Stimulated activated CD4-positive, alpha-beta T cell treated with anti-CD3 and anti-CD28 coated beads, Interleukin-4, amount 100 ng/mL, for 24 hours (primary cell): ENCODE measurements around the gene SLC30A5.
"Not testable (repeated sequence)": the region's sequence is repeated elsewhere in the genome, so short reads cannot be mapped to it uniquely, and the experiment has no call there.

Experiments
- DNase-seq: peaks from one replicate; pipeline ENCODE4 v3.0.0-alpha.2; 2020

Gene SLC30A5

DNA sequence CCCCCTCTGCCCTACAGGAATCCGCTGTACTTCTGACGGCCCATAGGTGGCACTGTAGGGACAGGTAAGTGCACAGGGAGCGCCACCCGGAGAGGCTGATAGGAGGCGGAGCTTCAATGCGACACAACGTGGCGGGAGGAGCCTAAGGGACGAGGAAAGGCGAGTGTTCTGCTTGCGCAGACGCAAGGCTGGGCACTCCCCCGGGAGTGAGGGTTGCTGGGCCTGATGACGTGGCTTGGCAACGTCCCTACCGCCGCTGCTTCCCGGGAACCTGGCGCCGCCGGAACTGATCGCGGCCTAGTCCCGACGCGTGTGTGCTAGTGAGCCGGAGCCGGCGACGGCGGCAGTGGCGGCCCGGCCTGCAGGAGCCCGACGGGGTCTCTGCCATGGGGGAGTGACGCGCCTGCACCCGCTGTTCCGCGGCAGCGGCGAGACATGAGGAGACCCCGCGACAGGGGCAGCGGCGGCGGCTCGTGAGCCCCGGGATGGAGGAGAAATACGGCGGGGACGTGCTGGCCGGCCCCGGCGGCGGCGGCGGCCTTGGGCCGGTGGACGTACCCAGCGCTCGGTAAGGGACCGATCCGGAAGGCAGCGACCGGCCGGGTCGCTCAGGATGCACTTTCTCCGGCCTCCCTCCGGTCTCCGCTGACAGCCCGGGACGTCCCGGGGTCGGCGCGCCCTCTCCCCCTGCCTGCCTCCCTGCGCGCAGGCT, at the start of gene SLC30A5:
Gene SLC30A5 (plus strand): TSS at position 244 of the 712 bp plus-strand sequence. CDS start 242 bp downstream, at position 486.
- peak; percentile 99 for DNase-seq

DNA sequence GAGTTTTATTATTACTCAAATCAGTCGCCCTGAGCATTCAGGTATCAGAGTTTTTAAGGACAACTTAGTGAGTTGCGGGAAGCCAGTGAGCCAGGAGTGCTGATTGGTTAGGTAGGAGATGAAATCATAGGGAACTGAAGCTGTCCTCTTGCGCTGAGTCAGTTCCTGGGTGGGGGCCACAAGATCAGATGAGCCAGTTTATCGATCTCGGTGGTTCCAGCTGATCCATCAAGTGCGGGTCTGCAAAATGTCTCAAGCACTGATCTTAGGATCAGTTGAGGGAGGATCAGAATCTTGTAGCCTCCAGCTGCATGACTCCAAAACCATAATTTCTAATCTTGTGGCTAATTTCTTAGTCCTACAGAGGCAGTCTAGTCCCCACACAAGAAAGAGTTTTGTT, 48.6 kb upstream of the SLC30A5 start:
- not testable (repeated sequence) for DNase-seq

DNA sequence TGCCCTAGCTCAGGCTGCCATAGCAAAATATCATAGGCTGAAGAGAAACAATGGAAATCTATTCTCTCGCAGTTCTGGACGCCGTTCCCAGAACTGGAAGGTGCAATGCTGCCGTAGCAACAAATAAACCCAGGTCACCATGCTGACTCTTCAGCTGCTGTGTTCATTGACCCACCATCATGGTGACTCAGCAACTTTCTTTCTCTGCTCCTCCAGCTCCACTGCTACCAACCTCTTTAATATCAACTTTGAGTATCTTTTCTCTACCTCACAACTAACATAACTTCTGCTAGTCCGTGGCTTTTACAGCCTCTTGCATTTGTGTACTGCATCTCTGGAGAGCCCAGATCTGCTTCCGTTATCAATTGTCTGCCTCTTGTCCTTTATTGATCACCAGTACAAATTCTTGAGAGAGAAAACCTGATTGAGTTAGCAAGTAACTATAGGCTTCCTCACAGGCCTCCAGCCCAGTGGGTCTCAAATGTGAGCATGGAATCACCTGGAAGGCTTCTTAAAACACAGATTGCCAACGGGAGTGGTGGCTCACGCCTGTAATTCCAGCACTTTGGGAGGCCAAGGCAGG, 47.3 kb upstream of the SLC30A5 start:
- DNase-seq, result no peak

DNA sequence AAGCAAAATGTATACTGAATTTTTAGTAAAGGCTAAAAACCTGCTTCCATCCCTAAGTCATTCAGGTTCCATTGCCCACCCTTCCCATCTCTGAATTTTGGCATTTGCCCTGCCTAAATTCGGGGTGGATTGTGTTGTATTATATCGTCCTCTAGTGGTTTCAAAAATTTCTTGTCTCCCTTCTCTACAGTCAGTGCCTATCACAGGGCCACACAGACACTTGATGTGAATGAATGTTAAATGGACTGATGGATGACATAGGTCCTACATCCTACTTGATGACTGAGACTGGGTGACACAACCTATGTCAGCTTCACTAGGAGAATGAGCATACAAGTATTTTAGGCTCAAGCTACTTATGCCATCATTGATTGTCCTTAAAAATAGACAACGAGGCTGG, 45.6 kb upstream of the SLC30A5 start:
- no peak for DNase-seq

DNA sequence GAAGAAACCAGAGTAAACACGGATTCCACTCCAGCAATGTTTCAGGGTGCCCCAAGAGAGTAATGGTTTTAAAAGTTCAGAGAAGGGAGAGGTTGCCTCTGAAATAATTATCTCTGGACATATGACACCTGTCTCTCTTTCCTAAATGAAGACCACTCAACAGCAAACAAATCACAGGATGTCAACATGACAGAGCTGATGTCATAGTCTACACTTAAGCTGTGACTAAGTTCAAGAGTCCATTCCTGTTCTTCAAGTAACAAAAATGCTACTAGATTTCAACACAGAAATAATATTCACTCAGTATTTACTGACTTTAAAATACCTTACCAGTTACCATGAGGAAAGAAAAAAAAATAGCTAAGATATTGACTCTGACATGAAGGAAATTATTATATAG, 44.7 kb upstream of the SLC30A5 start:
- DNase-seq, result no peak

DNA sequence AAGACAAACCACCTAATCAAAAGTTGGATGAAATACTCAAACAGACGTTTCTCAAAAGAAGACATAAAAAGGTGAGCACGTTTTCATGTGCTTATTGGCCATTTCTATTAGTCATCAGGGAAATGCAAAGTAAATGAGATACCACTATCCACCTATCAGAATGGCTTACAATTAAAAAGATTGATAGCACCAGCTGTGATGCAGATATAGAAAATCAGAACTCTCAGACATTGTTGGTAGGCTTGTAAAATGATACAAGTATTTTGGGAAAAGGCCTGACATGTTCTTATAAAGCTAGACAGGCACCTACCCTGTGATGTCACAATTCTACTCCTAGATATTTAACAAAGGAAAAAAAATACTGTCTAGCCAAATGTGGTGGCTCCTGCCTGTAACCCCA, 44.0 kb upstream of the SLC30A5 start:
- no peak for DNase-seq

DNA sequence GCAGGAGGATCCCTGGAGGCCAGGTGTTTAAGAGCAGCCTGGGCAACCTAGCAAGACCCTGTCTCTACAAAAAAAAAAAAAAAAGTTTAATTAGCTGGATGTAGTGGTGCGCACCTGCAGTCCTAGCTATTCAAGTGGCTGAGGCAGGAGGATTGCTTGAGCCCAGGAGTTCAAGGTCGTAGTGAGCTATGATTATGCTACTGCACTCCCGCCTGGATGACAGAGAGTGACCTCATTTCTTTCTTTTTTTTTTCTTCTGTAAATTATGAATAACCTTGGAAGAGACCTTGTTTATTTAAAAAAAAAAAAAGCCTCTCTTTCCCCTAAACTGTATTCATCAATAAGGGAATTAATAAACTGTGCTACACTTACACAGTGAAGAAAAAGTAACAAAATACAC, 43.6 kb upstream of the SLC30A5 start:
- DNase-seq, result no peak

DNA sequence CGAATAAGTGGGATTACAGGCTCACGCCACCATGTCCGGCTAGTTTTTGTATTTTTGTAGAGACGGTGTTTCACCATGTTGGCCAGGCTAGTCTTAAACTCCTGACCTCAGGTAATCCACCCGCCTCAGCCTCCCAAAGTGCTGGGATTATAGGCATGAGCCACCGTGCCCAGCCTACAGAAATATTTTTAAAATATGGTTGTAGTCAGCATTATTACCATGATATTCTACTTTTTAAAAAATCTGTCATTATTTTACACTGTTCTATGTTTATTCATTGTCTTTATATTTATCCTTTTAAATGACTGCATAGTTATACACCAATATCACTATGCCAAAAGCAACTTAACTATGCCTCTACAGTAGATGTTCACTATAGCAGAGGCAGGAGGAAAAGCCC, 41.6 kb upstream of the SLC30A5 start:
- no peak for DNase-seq

DNA sequence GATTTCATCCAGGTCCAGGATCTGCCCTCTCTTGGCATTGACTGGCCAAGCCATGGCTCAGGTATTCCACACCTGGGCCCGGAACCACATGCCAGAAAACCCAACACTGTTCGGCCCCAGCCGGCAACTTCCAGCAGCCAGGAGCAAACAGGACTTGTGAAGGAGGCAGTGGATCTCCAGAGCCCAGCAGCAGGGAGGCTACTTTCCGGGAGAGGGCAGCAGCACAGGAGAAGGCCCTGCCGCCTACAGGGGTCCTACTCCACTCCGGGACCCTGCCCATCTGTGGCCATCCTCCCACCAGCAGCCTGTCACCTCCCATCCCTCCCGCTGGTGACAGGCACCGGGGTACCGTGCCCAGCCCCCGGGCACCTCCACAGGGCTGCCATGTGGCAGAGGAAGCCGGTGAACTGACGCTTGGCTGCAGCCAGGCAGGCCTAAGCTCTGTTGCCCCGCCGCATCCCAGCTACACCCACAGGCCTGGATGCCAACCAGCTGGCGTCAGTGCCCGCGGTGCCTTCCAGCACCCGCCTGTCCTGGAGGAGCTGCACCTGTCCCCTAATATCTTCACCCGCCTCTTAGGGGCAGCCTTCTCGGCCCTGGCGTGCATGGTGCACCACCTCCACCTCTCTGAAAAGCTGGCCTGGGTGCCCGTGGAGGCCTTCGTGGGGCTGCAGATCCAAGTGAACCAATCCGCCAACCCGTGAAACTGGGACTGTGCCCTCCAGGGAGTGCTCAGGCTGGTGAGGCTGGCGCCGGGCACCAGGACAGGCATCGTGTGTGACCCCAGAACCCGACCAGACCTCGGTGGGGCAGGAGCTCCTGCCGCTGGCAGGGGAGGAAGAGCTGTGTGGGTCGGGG, 18.9 kb upstream of the SLC30A5 start:
- DNase-seq, result no peak

DNA sequence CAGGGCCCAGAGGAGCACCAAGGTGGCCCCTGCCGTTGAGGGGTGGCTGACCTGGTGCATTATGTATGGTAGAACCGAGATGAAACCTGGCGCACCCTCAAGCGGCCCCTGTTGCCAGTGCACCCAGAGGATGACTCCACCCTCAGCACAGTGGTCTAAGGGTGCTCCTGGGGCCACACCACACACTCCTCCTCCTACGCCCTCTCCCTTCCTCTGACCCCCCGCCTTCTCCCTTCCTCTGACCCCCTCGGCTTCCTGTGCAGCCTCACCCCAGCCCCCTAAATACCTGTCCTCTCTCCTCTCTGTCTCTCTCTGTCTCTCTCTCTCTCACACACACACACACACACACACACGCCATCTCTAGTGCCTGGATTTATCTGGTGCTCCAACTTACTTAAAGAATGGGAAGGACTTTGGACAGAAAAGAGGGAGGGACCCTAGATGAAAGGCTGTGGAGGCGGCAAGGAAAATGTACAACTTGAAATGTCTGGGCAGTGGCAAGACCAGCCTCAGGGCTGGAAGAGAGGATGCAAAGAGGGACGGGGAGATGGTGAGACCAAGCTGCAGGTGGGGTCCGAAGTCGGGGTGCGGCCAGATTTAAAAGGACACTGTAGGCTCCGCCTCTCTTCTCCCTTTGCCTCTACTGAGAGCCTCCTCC, 18.2 kb upstream of the SLC30A5 start:
- no peak for DNase-seq

DNA sequence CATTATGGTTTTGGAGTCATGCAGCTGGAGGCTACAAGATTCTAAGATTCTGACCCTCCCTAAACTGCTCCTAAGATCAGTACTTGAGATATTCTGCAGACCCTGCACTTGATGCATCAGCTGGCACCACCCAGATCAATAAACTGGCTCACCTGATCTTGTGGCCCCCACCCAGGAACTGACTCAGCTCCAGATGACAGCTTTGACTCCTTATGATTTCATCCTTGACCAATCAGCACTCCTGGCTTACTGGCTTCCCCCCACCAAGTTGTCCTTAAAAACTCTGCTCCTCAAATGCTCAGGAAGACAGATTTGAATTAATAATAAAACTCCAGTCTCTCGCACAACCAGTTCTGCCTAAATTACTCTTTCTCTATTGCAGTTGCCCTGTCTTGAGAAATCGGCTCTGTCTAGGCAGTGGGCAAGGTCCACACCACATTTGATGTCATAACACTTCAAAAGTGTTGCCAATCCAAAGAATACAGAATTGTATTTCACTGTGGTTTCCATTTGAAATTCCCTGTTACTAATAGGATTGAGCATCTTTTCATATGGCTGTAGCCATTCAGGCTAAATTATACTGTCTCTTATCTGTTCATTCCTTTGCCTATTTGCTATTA, 14.8 kb upstream of the SLC30A5 start:
- no peak for DNase-seq

DNA sequence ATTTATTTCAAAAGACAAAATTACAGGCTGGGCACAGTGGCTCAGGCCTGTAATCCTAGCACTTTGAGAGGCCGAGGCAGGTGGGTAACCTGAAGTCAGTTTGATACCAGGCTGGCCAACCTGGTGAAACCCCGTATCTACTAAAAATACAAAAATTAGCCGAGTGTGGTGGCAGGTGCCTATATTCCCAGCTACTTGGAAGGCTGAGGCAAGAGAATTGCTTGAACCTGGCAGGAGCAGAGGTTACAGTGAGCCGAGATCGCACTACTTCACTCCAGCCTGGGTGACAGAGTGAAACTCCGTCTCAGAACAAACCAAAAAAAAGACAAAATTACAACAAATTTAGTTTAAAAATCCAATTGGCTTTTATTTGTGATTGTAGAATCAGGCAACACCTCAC, 14.3 kb upstream of the SLC30A5 start:
- DNase-seq, result no peak

DNA sequence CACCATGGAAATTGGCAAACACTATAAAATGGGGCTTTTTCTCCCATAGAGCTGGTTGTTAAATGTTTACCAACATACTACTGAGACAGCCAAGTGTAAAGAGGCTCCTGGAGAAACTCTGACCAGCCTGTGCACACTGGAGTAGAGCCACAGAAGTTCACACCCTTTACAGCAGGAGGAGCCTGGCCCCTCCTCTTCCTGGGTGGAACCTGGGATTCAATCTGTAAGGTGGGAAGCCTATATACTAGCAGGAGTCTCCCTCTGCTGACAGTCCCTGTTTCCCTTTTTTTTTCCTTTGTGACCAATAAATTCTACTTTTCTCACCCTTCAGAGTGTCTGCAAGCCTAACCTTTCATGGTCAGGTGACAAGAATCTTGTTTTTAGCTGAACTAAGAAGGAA, 10.4 kb upstream of the SLC30A5 start:
- DNase-seq, result no peak

DNA sequence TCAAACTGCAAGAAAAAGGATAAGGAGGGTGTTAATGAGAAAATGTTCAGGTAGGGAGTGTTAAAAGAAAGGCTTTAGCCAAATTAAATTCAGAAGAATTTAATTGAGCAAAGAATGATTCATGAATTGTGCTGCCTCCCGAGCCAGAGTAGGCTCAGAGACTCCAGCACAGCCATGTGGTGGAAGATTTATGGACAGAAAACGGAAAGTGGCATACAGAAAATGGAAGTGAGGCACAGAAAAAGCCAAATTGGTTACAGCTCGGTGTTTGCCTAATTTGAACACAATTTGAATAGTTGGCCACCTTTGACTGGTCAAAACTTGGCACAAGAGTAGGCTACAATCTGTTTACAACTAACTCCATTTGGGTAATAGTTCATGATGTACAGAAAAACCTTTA, 9.6 kb upstream of the SLC30A5 start:
- no peak for DNase-seq

DNA sequence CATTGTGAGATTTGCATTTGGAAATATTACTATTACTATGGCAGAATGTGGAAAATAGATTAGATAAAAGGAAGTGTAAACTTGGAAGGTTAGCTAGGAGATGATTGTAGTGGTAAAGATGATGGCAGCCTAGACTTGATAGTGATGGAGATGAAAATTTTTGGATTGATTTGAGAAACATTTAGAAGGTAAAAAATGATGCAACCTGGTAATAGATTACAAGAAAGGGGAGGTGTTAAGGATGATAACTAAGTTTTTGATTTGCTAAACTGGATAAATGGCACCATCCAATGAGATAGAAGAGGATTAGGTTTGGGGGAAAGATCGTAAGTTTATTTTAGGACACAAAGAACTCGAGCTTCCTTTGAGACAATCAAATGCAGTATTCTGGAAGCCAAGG, 8.9 kb upstream of the SLC30A5 start:
- DNase-seq, result no peak

DNA sequence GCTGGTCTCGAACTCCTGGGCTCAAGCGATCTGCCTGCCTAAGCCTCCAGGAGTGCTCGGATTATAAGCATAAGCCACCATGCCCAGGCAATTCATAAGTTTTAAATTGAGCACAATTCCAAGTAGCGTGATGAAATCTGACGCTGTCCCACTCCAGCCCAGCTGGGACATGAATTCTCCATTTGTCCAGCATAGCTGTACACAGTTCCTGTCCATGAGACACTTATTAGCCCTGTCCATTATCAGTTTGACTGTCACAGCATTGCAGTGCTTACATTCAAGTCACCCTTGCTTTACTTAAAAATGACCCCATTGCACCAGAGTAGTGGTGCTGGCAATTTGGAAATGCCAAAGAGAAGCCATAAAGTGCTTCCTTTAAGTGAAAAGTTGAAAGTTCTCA, 7.6 kb upstream of the SLC30A5 start:
- DNase-seq, result no peak

DNA sequence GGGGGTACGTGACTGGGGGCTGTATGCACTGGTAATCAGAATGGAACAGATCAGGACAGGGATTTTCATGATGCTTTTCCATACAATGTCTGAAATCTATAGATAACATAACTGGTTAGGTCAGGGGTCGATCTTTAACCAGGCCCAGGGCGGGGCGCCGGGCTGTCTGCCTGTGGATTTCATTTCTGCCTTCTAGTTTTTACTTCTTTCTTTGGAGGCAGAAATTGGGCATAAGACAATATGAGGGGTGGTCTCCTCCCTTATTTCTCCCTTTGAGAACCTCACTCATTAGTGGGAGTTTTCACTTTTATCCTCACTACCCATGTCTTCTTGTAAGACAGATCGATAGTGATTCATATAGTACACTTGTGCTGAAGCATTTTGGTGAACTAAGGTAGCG, 5.8 kb upstream of the SLC30A5 start:
- not testable (repeated sequence) for DNase-seq

DNA sequence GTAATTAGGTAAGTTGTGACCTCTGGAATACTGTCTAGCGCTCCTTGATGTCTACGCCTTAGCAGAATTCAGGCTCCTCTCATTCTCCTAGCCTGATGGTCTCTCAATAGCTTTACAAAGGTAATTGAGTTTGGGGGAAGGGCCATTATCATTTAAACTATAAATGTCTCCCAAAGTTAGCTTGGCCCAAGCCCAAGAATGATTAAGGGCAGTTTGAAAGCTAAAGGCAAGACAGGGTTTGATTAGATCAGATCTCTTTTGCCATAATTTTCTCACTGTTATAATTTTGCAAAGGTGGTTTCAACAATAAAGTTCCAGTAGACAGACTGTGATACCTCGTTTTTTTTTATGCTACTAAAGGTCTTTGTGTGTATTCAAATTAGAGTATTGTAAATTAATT, 3.7 kb upstream of the SLC30A5 start:
- DNase-seq, result no peak

DNA sequence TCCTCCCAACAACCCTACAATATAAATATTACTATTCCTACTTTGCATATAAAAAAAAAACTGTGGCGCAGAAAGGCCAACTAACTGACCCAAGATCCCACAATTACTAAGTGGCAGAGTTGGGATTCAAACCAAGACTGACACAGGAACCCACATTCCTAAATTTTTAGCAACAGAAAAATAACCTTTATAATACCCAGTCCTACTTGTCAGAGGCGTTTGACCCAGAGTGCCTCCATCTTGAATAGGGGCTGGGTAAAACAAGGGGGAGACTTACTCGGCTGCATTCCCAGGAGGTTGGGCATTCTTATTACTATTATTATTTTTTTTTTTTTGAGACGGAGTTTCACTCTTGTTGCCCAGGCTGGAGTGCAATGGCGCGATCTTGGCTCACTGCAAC, 2.0 kb upstream of the SLC30A5 start:
- no peak for DNase-seq

DNA sequence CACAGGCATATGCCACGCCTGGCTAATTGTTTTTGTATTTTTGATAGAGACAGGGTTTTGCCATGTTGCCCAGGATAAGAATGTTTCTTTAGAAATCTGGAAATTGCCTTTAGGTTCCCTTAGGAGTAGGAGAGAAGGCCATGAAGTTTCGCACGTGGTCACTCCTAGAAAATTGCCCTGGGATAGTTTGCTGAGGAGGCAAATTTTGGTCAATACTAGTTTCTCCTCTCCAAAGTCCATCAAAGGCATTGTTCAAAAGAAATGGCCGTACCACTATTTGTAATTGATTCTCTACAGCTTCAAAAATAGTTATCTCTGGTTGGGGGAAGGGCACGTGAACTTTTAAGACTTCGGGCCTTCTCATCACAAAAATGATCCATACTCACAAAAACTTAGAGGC, 845 bp upstream of the SLC30A5 start:
- DNase-seq, result no peak

DNA sequence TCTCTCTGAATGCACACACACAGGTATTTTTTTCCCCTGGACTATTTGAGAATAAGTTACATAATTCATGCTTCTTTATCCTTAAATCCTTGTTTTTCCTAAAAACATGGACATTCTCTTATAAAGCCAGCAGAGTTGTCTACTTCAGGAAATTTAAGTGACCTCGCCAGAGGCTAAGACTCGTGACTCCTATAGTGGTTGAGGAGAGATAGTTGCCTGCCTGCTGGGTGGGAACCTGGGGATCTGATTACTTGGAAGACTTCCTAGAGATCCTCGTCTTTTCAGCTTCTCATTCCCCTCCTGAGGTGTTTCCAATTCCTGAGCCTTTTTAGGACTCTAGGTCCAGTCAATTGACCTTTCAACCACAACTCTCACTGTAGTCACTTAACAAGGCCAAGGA, 5.5 kb downstream of the SLC30A5 start:
- no peak for DNase-seq

DNA sequence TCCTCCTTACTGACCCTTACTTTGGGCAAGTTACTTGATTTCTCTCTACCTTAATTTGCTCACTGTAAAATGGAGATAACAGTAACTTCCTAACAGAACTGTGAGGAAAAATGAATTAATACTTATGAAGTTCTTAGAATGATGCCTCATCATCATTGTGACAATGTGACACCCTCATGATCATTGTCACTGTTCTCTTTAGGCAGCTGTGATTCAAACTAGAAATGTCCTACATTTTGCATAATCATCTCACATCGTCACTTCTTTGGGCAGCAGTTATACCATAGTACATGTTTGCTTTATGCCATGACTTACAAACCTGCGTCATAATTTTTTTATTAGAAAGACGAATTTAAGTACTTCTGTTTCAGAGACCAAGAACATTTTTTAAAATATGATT, 9.7 kb downstream of the SLC30A5 start:
- no peak for DNase-seq
